ENCODE results near the gene HIF1AN. TPM values are rescaled to one million over a fixed set of nuclear protein-coding genes. Genes with fewer than 3 reads are reported as not detected.
A peak's percentile ranks its signal among the peaks of the same experiment; 100 is the strongest.

Gene HIF1AN
- total RNA-seq, 4 donors from 2014 or later: 12.8 to 47.2 (median 21.7) TPM

DNA sequence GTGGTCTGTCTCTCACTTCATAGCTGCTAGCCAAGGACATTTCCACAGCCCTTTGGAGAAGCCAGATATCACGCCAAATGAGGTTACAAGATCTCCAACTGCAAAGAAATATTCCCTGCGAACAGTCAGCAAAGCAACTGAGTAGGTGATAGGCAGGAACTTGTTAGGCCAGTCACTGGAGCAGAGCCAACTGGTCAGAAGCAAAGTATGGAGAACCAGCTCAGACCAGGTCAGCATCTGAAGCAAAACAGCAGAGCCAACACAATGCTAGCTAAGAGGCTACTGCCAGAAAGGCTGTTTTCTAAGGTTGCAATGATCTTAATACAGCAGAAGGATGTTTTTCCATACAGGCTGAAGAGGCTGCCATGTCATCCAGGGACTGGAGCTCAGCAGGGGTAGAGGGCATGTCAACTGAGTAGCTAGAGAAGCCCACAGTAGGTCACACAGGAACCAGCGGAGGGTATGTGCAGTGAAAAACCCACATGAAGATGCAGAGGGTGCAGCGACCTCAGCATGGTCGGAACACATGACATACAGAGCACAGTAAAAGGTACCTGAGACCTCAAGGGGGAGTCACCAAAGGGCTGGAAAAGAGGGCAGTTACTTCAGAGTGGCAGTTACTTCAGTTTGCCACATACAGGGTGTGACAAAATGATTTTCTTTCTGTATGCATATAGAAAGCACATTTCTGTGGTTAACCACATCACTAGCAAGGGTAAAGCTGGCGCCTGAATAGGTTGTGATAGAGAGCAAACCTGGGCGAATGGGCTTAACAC lies 25.0 kb upstream of the HIF1AN start:
- H3K4me1 ChIP-seq: no peaks in the 10 kb centered on the region
- WGBS, 2 donors (ENCODE audit: low coverage in 1 of 2): 82 to 87% methylated on average over 2 to 7 of the region's 7 CpGs
- no peak overlapping the region for H3K4me3 ChIP-seq
- no peak overlapping the region for H3K27ac ChIP-seq
- TF ChIP-seq POLR2AphosphoS5 (IDR thresholded peaks at IDR 0.05) (no peak), CTCF (IDR thresholded peaks at IDR 0.05) (no peak), POLR2A (IDR thresholded peaks at IDR 0.05) (no peak), EP300 (IDR thresholded peaks at IDR 0.05; ENCODE audit: low read depth) (no peak)
- intact Hi-C loops (cut with DNase I; ENCODE audit: low total_unique reads): no loop called here
- no peak for DNase-seq
- peaks cover 0 to 5% (median 0%) of the 10 kb centered on the region in 4 donors for H3K36me3 ChIP-seq
- H3K9me3 ChIP-seq: no peaks in the 10 kb centered on the region
- in situ Hi-C loops (cut with MboI; ENCODE audit: low pct_ligation_motif_present in 1 of 4, low pct_unique_long_range_greater_than_20kb in 1 of 4, low sequenced_read_pairs in 3 of 4): loop anchor here in 3 of 4 donors (10.0 to 25.0 kb wide), 3 partner anchors 76 to 173 kb away; partner anchors contain the start of genes SCD (in 3 of the 3) and PKD2L1 (in 2 of the 3)
- no peaks in the 10 kb centered on the region for H3K27me3 ChIP-seq

- Histone ChIP-seq H3K4me1 (peaks cover 0 to 12% (median 6%) of the 10 kb centered on the region in 4 donors), H3K27me3 (peaks cover 8% of the 10 kb centered on the region), H3K4me3 (no peak overlapping the region), H3K36me3 (peaks cover 0 to 5% (median 0%) of the 10 kb centered on the region in 4 donors), H3K9me3 (no peaks in the 10 kb centered on the region), H3K27ac (no peak overlapping the region)
- WGBS, 2 donors (ENCODE audit: low coverage in 1 of 2): 73% methylated on average over 3 of the region's 3 CpGs; no CpG with 5 or more reads in 1 of the 2 donors
- TF ChIP-seq EP300 (IDR thresholded peaks at IDR 0.05; ENCODE audit: low read depth) (no peak), POLR2A (IDR thresholded peaks at IDR 0.05) (no peak), POLR2AphosphoS5 (IDR thresholded peaks at IDR 0.05) (no peak), CTCF (IDR thresholded peaks at IDR 0.05) (no peak)
- intact Hi-C loops (cut with DNase I; ENCODE audit: low total_unique reads): no loop called here
- in situ Hi-C loops (cut with MboI; ENCODE audit: low pct_ligation_motif_present in 1 of 4, low pct_unique_long_range_greater_than_20kb in 1 of 4, low sequenced_read_pairs in 3 of 4): loop anchor here in 3 of 4 donors (5.0 to 25.0 kb wide), 4 partner anchors 78 to 178 kb away; partner anchors contain the start of genes SCD (in 3 of the 3) and PKD2L1 (in 2 of the 3)
- no peak for DNase-seq
These were observed 20.1 kb upstream of the HIF1AN start for GRCh38 chr10:100515612-100516011.

DNA sequence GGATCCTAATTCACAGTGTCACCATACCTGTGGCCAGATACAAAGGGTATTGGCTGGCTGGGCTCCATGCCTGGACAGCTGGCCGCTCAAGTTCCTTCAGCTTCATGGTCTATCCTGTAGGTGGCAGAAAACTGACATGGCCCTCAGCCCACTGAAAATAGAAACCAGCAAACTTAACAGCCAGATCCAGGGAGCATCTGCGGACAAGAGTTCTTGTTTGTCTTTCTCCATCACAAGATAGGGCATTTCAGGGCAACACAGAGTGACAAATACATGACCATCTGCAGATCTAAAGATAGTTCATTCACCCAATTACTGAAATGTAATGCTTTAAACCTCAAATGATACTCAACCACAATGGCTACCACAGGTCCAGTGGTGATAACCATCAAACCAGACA lies 18.9 kb upstream of the HIF1AN start:
- 94% methylated on average over 2 of the region's 2 CpGs; no CpG with 5 or more reads in 1 of the 2 donors for WGBS, 2 donors (ENCODE audit: low coverage in 1 of 2)
- Histone ChIP-seq H3K4me1 (peaks cover 0 to 12% (median 6%) of the 10 kb centered on the region in 4 donors), H3K27ac (no peak overlapping the region), H3K4me3 (no peak overlapping the region), H3K27me3 (peaks cover 8% of the 10 kb centered on the region), H3K9me3 (no peaks in the 10 kb centered on the region), H3K36me3 (peaks cover 0 to 5% (median 0%) of the 10 kb centered on the region in 4 donors)
- intact Hi-C loops (cut with DNase I; ENCODE audit: low total_unique reads) (no loop called here), in situ Hi-C loops (cut with MboI; ENCODE audit: low pct_ligation_motif_present in 1 of 4, low pct_unique_long_range_greater_than_20kb in 1 of 4, low sequenced_read_pairs in 3 of 4) (loop anchor here in 3 of 4 donors (5.0 to 25.0 kb wide), 4 partner anchors 80 to 180 kb away; partner anchors contain the start of genes SCD (in 3 of the 3) and PKD2L1 (in 2 of the 3))
- no peak for TF ChIP-seq EP300 (IDR thresholded peaks at IDR 0.05; ENCODE audit: low read depth)
- TF ChIP-seq CTCF (IDR thresholded peaks at IDR 0.05): no peak
- no peak for TF ChIP-seq POLR2A (IDR thresholded peaks at IDR 0.05)
- no peak for TF ChIP-seq POLR2AphosphoS5 (IDR thresholded peaks at IDR 0.05)
- no peak for DNase-seq

- 27 to 60% methylated on average over 1 to 7 of the region's 7 CpGs for WGBS, 2 donors (ENCODE audit: low coverage in 1 of 2)
- in situ Hi-C loops (cut with MboI; ENCODE audit: low pct_ligation_motif_present in 1 of 4, low pct_unique_long_range_greater_than_20kb in 1 of 4, low sequenced_read_pairs in 3 of 4): loop anchor here in 3 of 4 donors (5.0 to 25.0 kb wide), 4 partner anchors 82 to 182 kb away; partner anchors contain the start of genes SCD (in 3 of the 3) and PKD2L1 (in 2 of the 3)
- no peak overlapping the region for H3K27ac ChIP-seq
- DNase-seq: peak; percentile 70
- TF ChIP-seq POLR2AphosphoS5 (IDR thresholded peaks at IDR 0.05): no peak
- peak; percentile 65 to 71 (median 68) for TF ChIP-seq CTCF (IDR thresholded peaks at IDR 0.05)
- H3K4me3 ChIP-seq: peak overlapping the region in 3 of 4 donors; percentile 20 to 47 (median 36)
- intact Hi-C loops (cut with DNase I; ENCODE audit: low total_unique reads): no loop called here
- H3K4me1 ChIP-seq: peaks cover 0 to 12% (median 6%) of the 10 kb centered on the region in 4 donors
- peaks cover 8% of the 10 kb centered on the region for H3K27me3 ChIP-seq
- no peaks in the 10 kb centered on the region for H3K9me3 ChIP-seq
- peaks cover 0 to 9% (median 1%) of the 10 kb centered on the region in 4 donors for H3K36me3 ChIP-seq
These were observed 16.9 kb upstream of the HIF1AN start for GRCh38 chr10:100518761-100519241.

Measured in transverse colon (tissue), 4 donors.